GM18867 (cell line): ENCODE results near the gene OR1N1.
"Not testable (repeated sequence)": the region's sequence is repeated elsewhere in the genome, so short reads cannot be mapped to it uniquely, and the experiment has no call there.

Experiments used
- ATAC-seq: cut with Tn5 transposase; IDR thresholded peaks from one replicate; pipeline ENCODE4 v1.9.1; 2021; ENCODE audit warnings: mild to moderate bottlenecking, moderate library complexity; ENCODE audit not compliant: unreplicated experiment

The OR1N1 gene

GRCh38 chr9:122527193-122527592 lies at the start of gene OR1N1:
OR1N1 (minus strand) TSS chr9:122527293; CDS start chr9:122527293, 0 bp downstream.
- no peak for ATAC-seq

DNA sequence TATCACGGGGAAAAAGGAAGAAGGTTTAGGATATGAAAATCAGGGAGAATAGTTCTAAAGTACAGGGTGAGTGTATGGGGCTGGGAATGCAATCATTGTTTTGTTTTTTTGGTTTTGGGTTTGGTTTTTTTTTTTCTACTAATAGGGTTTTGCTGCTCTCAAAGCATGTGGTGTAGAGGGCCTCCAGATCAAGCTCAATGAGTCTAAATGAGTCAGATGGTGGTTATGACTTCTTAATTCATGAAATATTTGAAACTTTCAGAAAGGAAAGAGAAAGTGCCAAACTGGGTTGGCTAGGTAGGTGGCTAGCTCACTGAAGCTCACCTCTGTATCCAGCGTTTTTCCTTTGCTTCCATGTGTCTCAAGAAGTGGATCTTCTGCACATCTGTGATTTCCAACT lies 45.4 kb upstream of the OR1N1 start:
- ATAC-seq = no peak

DNA sequence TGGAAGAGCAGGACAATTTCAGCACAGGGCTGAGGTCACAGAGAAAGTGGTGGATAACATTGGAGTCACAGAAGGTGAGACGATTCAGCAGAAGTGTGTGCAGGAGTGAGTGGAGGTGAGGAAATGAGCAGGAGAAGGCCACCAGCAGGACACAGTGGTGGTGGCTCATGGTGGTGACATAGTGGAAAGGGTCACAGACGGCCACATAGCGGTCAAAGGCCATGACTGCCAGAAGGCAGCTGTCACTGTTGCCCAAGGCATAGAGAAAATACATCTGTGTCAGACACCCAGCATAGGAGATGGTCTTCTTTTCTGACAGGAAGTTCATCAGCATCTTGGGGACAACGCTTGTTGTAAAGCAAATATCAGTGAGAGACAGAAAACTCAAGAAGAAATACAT lies 40.8 kb upstream of the OR1N1 start:
- no peak for ATAC-seq

- no peak for ATAC-seq
Measured at GRCh38 chr9:122562134-122562760, 35.2 kb upstream of the OR1N1 start.

DNA sequence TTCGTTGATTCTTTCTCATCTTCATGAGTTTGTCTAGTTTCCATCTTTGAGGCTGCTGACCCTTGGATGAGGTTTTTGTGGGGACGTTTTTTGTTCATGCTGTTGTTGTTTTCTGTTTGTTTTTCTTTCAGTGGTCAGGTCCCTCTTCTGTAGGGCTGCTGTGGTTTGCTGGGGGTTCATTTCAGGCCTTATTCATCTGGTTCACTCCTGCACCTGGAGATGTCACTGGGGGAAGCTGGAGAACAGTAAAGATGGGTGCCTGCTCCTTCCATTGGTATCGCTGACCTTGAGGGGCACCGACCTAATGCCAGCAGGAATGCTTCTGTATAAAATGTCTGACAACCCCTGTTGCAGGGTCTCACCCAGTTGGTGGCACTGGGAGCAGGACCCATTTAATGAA lies 34.4 kb upstream of the OR1N1 start:
- ATAC-seq = no peak

DNA sequence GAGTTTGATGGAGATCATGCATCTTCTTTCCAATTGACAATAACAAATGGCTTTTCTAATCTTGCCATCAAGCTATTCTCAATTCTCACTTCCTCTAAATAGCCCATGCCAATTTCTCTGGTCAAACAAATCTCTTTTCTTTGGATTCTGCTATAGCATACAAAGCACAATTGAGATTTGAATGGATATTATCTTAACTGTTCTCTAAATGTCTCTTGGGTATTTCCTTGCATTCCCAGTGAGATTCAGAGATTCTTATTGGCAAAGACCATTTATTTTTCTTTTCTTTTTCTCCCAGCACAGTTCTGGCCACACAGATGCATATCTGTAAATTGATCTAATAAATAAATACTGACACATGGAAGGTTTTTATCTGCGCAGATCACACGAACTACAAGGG lies 25.7 kb upstream of the OR1N1 start, which contains the start of gene OR1N2:
OR1N2 (plus strand) TSS at position 301 of the 400 bp plus-strand sequence. CDS start 100 bp downstream, outside the sequence.
- ATAC-seq = no peak

DNA sequence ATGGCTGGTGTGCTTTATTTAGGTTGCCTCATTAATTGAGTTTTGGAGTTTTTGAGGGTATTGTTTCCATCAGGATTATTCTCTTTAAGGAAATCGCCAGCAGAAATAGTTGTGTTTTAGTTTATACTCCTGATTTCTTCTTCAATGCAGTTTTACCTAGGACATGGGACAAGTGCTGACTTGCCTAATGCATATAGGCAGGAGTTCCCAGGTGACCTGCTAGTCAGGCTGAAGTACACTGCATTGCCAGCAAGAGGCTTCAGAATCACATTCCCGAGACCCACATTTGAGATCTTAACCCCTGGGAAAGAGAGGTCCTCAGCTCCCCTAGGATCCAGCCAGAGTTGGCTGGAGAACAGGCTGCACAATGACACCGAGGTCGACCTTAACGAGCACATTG lies 24.3 kb upstream of the OR1N1 start:
- ATAC-seq = no peak

DNA sequence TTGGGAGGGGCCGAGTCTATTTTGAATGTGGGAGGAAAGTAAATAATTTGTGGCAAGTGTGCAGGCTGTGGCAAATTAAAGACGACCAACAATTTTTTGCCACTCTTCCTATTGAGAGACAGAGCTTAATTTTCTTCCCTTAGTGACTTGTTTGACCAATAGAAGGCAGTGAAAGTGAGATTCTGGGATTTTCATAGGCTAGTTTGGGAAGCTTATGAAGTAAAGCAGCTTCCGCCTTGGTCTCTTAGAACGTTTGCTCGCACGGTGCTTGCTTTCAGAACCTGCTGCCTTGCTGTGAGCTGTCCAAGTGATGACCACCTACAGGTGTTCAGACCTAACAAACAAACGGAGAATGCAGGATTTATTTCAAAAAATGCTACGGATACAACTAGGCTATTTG lies 19.1 kb upstream of the OR1N1 start:
- no peak for ATAC-seq

DNA sequence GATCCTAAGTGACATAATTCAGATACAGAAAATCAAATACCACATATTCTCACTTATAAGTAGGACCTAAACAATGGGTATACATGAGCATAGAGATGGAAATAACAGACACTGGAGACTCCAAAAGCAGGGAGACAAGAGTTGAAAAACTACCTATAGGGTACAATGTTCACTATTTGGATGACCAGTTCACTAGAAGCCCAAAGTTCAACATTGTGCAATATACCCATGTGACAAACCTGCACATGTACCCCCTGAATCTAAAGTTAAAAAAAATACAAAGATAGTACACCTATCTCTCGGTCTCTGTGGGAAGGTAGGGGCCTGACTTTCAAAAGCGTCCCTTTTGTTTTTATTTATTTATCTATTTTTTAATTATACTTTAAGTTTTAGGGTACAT lies 11.7 kb upstream of the OR1N1 start:
- ATAC-seq = no peak

DNA sequence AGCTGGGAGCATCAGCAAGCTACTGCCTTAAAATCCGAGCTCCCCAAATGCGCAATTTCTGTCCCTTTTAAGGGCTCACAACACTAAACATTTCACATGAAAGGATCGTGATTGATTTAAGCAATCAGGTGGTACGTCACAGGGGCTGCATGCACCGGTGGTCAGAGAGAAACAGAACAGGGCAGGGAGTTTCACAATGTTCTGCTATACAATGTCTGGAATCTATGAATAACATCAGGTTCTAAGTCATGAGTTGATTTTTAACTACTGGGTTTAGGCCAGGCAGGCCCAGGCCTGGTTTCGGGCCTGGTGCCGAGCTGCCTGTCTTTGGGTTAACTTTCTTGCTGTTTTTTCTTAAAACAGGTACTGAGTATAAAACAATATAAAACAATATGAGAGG lies 10.0 kb upstream of the OR1N1 start:
- not testable (repeated sequence) for ATAC-seq

GRCh38 chr9:122536134-122536533 lies 9.0 kb upstream of the OR1N1 start:
- no peak for ATAC-seq

GRCh38 chr9:122531157-122531556 lies 4.1 kb upstream of the OR1N1 start:
- ATAC-seq = not testable (repeated sequence)

DNA sequence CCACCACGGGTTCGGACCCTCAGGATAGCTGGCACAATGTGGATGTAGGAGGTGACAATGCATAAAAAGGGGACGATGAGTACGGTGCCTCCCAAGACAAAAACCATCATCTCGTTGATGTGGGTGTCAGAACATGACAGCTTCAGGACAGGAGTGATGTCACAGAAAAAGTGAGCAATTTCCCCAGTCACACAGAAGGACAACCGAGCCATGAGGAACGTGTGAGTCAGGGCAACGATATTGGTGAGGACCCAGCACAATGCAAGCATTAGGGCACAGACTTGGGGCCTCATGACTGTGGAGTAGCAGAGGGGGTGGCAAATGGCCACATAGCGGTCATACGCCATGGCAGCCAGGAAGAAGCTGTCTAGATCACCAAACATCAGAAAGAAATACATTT lies 491 bp downstream of the OR1N1 start:
- no peak for ATAC-seq

DNA sequence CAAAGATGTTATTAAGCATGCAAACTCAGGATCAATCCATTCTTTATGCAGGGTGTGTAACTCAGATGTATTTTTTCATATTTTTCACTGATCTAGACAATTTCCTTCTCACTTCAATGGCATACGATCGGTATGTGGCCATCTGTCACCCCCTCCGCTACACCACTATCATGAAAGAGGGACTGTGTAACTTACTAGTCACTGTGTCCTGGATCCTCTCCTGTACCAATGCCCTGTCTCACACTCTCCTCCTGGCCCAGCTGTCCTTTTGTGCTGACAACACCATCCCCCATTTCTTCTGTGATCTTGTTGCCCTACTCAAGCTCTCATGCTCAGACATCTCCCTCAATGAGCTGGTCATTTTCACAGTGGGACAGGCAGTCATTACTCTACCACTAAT lies 7.7 kb downstream of the OR1N1 start:
- ATAC-seq = no peak

DNA sequence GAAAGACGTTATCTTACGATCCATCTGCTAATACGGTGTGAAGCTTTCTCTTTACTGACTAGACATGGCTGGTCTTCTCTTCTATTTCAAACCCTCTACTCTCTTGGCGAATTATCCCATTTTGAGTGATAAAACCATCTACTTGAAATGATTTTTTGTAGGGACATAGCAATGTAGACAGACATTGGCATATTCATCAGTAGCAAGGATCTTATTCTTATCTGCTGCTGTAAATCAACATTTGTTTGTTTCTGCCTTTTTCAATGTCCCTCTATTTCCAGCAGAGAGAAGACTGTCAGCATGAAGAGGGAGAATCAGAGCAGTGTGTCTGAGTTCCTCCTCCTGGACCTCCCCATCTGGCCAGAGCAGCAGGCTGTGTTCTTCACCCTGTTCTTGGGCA lies 8.3 kb downstream of the OR1N1 start, which contains the start of gene OR1J4:
OR1J4 (plus strand) TSS at position 301 of the 400 bp plus-strand sequence; CDS start at position 301, 0 bp downstream.
- ATAC-seq = no peak

- ATAC-seq = no peak
Measured at GRCh38 chr9:122518226-122518625, 8.9 kb downstream of the OR1N1 start.

DNA sequence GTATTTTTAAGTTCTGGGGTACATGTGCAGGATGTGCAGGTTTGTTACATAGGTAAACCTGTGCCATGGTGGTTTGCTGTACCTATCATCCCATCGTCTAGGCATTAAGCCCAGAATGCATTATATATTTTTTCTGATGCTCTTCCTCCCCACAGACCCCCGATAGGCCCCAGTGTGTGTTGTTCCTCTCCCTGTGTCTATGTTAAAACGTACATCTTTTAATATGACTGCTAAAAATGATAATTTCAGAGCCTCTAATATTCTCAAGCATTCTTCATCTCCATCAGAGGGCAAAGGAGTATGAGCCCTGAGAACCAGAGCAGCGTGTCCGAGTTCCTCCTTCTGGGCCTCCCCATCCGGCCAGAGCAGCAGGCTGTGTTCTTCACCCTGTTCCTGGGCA lies 16.6 kb downstream of the OR1N1 start, which contains the start of gene OR1J2:
OR1J2 (plus strand) TSS at position 301 of the 400 bp plus-strand sequence; CDS start at position 301, 0 bp downstream.
- ATAC-seq = no peak

GRCh38 chr9:122506964-122507363 lies 20.1 kb downstream of the OR1N1 start:
- no peak for ATAC-seq

DNA sequence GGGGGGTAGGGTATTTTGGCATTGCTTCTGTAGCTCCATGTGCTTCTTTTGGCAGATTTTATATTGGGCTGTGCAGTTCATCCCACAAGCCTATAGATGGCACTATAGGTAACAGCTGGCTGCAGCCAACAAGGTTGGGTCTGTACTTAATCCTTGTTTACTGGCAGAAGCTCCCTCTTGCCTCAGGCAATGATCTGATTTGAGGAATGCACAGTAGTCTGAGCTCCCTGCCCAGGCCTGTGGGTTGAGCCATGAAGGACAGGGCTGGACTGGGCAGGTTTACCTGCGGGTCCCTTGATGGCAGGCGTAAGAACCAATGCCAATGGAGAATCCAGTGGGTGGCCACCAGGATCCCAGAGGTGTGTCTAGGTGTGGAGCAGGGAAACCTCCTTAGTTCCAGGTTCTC lies 28.2 kb downstream of the OR1N1 start:
- ATAC-seq = peak; percentile 53

DNA sequence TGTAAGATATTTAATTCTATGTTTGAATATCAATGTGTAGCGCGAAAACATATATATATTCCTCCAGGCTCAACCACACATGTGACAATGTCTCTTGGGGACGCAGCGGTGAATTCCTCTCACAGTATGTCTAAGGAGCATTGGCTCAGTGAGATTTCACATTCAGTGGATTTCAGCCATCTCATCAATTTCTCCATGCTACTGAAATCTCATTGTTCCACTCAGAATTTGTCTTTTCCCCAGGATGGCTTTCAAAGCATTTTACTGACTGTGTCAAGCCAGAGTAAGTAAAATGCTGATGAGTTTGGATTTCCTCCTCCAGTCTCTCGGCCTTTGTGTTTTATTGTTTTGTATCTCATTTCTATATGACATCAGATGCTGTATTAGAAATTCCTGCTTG lies 48.0 kb downstream of the OR1N1 start:
- no peak for ATAC-seq

- no peak for ATAC-seq
Measured at GRCh38 chr9:122477826-122478225, 49.3 kb downstream of the OR1N1 start, which contains the start of gene OR1J1. OR1J1 (minus strand) TSS chr9:122477926; CDS start chr9:122477926, 0 bp downstream.

GRCh38 chr9:122477346-122477745 lies 49.7 kb downstream of the OR1N1 start:
- no peak for ATAC-seq
